ENCODE data around the gene CASP10.

GRCh38 chr2:201269764-201270163, 86.8 kb downstream of the CASP10 start:
- TF ChIP-seq POLR2A (IDR thresholded peaks at IDR 0.05; ENCODE audit: low read depth, low read length) (no peak), POLR2AphosphoS5 (IDR thresholded peaks at IDR 0.05; ENCODE audit: low read depth, low read length) (no peak), TAF1 (IDR thresholded peaks at IDR 0.05; ENCODE audit: borderline replicate concordance, low read depth, low read length) (no peak)

All from GM12892 (cell line).